ENCODE measurements around the gene SHISA9.

The SHISA9 gene

GRCh38 chr16:13203725-13204124 is 302.3 kb downstream of the SHISA9 start:
- no peak for DNase-seq

- no peak for DNase-seq
Observed at GRCh38 chr16:13205352-13205751, 304.0 kb downstream of the SHISA9 start.

GRCh38 chr16:13206606-13207005 is 305.2 kb downstream of the SHISA9 start:
- DNase-seq = no peak

- no peak for DNase-seq
Observed at GRCh38 chr16:13207151-13207550, 305.8 kb downstream of the SHISA9 start.

- no peak for DNase-seq
Observed at GRCh38 chr16:13223666-13224065, 322.3 kb downstream of the SHISA9 start.

- DNase-seq = no peak
Observed at GRCh38 chr16:13229039-13229438, 327.6 kb downstream of the SHISA9 start.

GRCh38 chr16:13231365-13231764 is 330.0 kb downstream of the SHISA9 start:
- DNase-seq = no peak

GRCh38 chr16:13234999-13235398 is 333.6 kb downstream of the SHISA9 start:
- no peak for DNase-seq

- DNase-seq = no peak
Observed at GRCh38 chr16:13236308-13236707, 334.9 kb downstream of the SHISA9 start.

GRCh38 chr16:13238182-13238581 is 336.8 kb downstream of the SHISA9 start:
- no peak for DNase-seq

- DNase-seq = no peak
Observed at GRCh38 chr16:13242201-13242600, 340.8 kb downstream of the SHISA9 start.

GRCh38 chr16:13244770-13245169 is 343.4 kb downstream of the SHISA9 start:
- DNase-seq = no peak

GRCh38 chr16:13245713-13246377 is 344.4 kb downstream of the SHISA9 start:
- DNase-seq = no peak

- DNase-seq = no peak
Observed at GRCh38 chr16:13254998-13255614, 353.7 kb downstream of the SHISA9 start.

- DNase-seq = no peak
Observed at GRCh38 chr16:13262270-13263090, 361.1 kb downstream of the SHISA9 start.

GRCh38 chr16:13264749-13265552 is 363.6 kb downstream of the SHISA9 start:
- DNase-seq = no peak

GRCh38 chr16:13269359-13269758 is 368.0 kb downstream of the SHISA9 start:
- no peak for DNase-seq

- DNase-seq = no peak
Observed at GRCh38 chr16:13269905-13270528, 368.6 kb downstream of the SHISA9 start.

- no peak for DNase-seq
Observed at GRCh38 chr16:13270602-13271001, 369.2 kb downstream of the SHISA9 start.

- no peak for DNase-seq
Observed at GRCh38 chr16:13289515-13289914, 388.1 kb downstream of the SHISA9 start.

Data from activated T-cell treated with anti-CD3 and anti-CD28 coated beads, Interleukin-2, amount 50 U/mL, for 48 hours (primary cell).